B cell (primary cell): ENCODE measurements around the gene MAPKBP1. TPM values are rescaled to one million over a fixed set of nuclear protein-coding genes. Genes with fewer than 3 reads are reported as not detected.

ENCODE experiments used
- ATAC-seq: fragments of 200-7000 bp; cut with Tn5 transposase; one replicate; pipeline ENCODE4 v1.10.0; 2021; ENCODE audit warnings: low read depth, mild to moderate bottlenecking, moderate number of reproducible peaks, moderate library complexity
- CTCF ChIA-PET: fragments of 350-600 bp; sonication (Branson Sonifier 250); formaldehyde crosslinking; loops from one replicate; lab custom pipeline; 2021; ENCODE audit warnings: antibody characterized with exemption, inconsistent platforms; lab: Charles Lee
- POLR2A ChIA-PET: fragments of 350-600 bp; sonication (Branson Sonifier 250); formaldehyde crosslinking; loops from one replicate; lab custom pipeline; 2021; ENCODE audit warnings: antibody characterized with exemption; lab: Charles Lee
- DNase-seq: peaks from one replicate; pipeline ENCODE4 v3.0.0; 2013
- H2AFZ ChIP-seq: 2 replicates; pipeline ENCODE4 v1.6.1; 2012; ENCODE audit warnings: mild to moderate bottlenecking, low read depth, low read length; ENCODE audit not compliant: insufficient read depth, poor library complexity, severe bottlenecking
- H3K27ac ChIP-seq, 2 donors: 1 replicate in 1 of 2; 2 replicates in 1 of 2; pipeline ENCODE4 v1.5.1; 2012 to 2013; ENCODE audit warnings: low read length in 2 of 2, mild to moderate bottlenecking in 2 of 2, moderate library complexity in 1 of 2
- H3K27me3 ChIP-seq, 4 experiments: fragments of 200-600 bp in 1 of 4; sonication (generic) in 1 of 4; replicated peaks in 1 of 4; 1 replicate in 2 of 4; 2 replicates in 2 of 4; pipeline versions ENCODE4 v1.6.1 to v1.7.0; 2013 to 2016; ENCODE audit warnings: low read length in 3 of 4, mild to moderate bottlenecking in 2 of 4, mixed read lengths in 1 of 4, moderate library complexity in 1 of 4; ENCODE audit not compliant: insufficient read depth in 4 of 4, control insufficient read depth in 3 of 4; ENCODE audit errors: control extremely low read depth in 1 of 4
- H3K36me3 ChIP-seq, 2 experiments: replicated peaks in 1 of 2; 1 replicate in 1 of 2; 2 replicates in 1 of 2; pipeline versions ENCODE4 v1.6.1 to v1.7.1; 2013; ENCODE audit warnings: low read length in 1 of 2; ENCODE audit not compliant: insufficient read depth in 2 of 2, control insufficient read depth in 1 of 2; ENCODE audit errors: control extremely low read depth in 1 of 2, extremely low read depth in 1 of 2
- H3K4me1 ChIP-seq, 2 donors: fragments of 200-600 bp in 1 of 2; sonication (generic) in 1 of 2; 1 replicate in 1 of 2; 2 replicates in 1 of 2; pipeline versions ENCODE4 v1.5.1 to v1.6.1; 2013 to 2017; ENCODE audit warnings: low read length in 2 of 2; ENCODE audit not compliant: control insufficient read depth in 2 of 2, insufficient read depth in 2 of 2
- H3K4me2 ChIP-seq: replicated peaks from 2 replicates; pipeline ENCODE3; 2012; ENCODE audit warnings: mild to moderate bottlenecking, low read depth, low read length; ENCODE audit not compliant: poor library complexity, severe bottlenecking
- H3K4me3 ChIP-seq, 5 experiments: fragments of 200-600 bp in 1 of 5; sonication (generic) in 1 of 5; 1 replicate in 3 of 5; 2 replicates in 2 of 5; pipeline versions ENCODE4 v1.5.1 to v1.7.0; 2011 to 2016; ENCODE audit warnings: low read length in 4 of 5, mild to moderate bottlenecking in 4 of 5, low read depth in 2 of 5, control low read depth in 1 of 5, moderate library complexity in 1 of 5; ENCODE audit not compliant: insufficient read depth in 1 of 5; ENCODE audit errors: control extremely low read depth in 1 of 5, extremely low read depth in 1 of 5
- H3K79me2 ChIP-seq: fragments of 200-600 bp; sonication (generic); one replicate; pipeline ENCODE4 v1.6.0; 2016; ENCODE audit warnings: low read length; ENCODE audit not compliant: control insufficient read depth, insufficient read depth
- H3K9ac ChIP-seq: fragments of 200-600 bp; sonication (generic); 2 replicates; pipeline ENCODE4 v1.6.1; 2017; ENCODE audit warnings: mild to moderate bottlenecking, low read length, moderate library complexity
- H3K9me3 ChIP-seq, 3 donors: one replicate each; pipeline versions ENCODE4 v1.6.1 to v1.7.1; 2013; ENCODE audit warnings: low read length in 2 of 3; ENCODE audit not compliant: control insufficient read depth in 2 of 3, insufficient read depth in 1 of 3; ENCODE audit errors: control extremely low read depth in 1 of 3
- H4K20me1 ChIP-seq: 2 replicates; pipeline ENCODE4 v1.6.0; 2012; ENCODE audit warnings: mild to moderate bottlenecking, low read length; ENCODE audit not compliant: insufficient read depth, control insufficient read depth, poor library complexity, severe bottlenecking
- H3K27ac Mint-ChIP-seq: one replicate; pipeline ENCODE4 v1.8.0; 2021; ENCODE audit warnings: mixed read lengths
- H3K27me3 Mint-ChIP-seq: one replicate; pipeline ENCODE4 v1.8.0; 2021; ENCODE audit warnings: mixed read lengths
- H3K4me1 Mint-ChIP-seq: one replicate; pipeline ENCODE4 v1.8.0; 2021; ENCODE audit warnings: mixed read lengths
- H3K4me3 Mint-ChIP-seq: one replicate; pipeline ENCODE4 v1.8.0; 2021; ENCODE audit warnings: mixed read lengths
- H3K9me3 Mint-ChIP-seq: one replicate; pipeline ENCODE4 v1.8.0; 2022; ENCODE audit warnings: mixed read lengths; ENCODE audit not compliant: insufficient read depth
- CTCF ChIP-seq: fragments of 200-600 bp; IDR thresholded peaks from one replicate; pipeline ENCODE4 v1.8.0; 2022; ENCODE audit warnings: antibody characterized with exemption, mild to moderate bottlenecking
- EZH2 ChIP-seq: IDR thresholded peaks from 2 replicates; pipeline ENCODE4 v1.6.1; 2012; ENCODE audit warnings: borderline replicate concordance, low read depth, mild to moderate bottlenecking, moderate library complexity, low read length; ENCODE audit not compliant: insufficient read depth, poor library complexity, severe bottlenecking
- WGBS: methylation state at CpG from one replicate; pipeline ENCODE4 v1.1.5; 2013; ENCODE audit warnings: missing lambda C conversion rate; ENCODE audit not compliant: insufficient coverage; 5-methylcytosine and 5-hydroxymethylcytosine counted together
- intact Hi-C: fragments of 100-400 bp; cut with micrococcal nuclease; formaldehyde crosslinking; loops from one replicate; pipeline ENCODE4 v1.10.0; 2022
- polyA plus RNA-seq: library from polyadenylated mRNA; depleted of rRNA; stranded (reverse); fragments of >200 nt; gene quantifications from 2 replicates; pipeline ENCODE4 v1.2.3, GENCODE V29; 2012
- total RNA-seq, 2 donors: library from RNA; stranded (reverse); fragments of 120-200 nt in 1 of 2; gene quantifications; 1 replicate in 1 of 2; 2 replicates in 1 of 2; pipeline versions ENCODE4 v1.2.3 to v1.2.4, GENCODE V29; 2013 to 2022

Gene MAPKBP1
- total and polyA plus RNA-seq, 2 donors (not counting 1 experiment from before 2014, with no cell fraction given), result 14.1 to 59.2 TPM

GRCh38 chr15:41780266-41780665 is 6.0 kb downstream of the MAPKBP1 start:
- no peaks in the 10 kb centered on the region for H4K20me1 ChIP-seq
- no peak overlapping the region for H3K27ac ChIP-seq
- peaks cover 30 to 35% of the 10 kb centered on the region in 2 donors for H3K4me1 ChIP-seq
- H3K79me2 ChIP-seq, result peaks cover 80% of the 10 kb centered on the region
- CTCF ChIA-PET, result interaction anchor here (1.0 to 20.0 kb wide), 4 partner anchors 7 to 125 kb away, joined by 3 to 716 read pairs (median 36); partner anchors contain the start of gene MAPKBP1
- no peak overlapping the region for H3K4me2 ChIP-seq
- Mint-ChIP-seq H3K27me3 (no peaks in the 10 kb centered on the region), H3K4me3 (no peak overlapping the region), H3K9me3 (no peaks in the 10 kb centered on the region), H3K4me1 (peaks cover 70% of the 10 kb centered on the region), H3K27ac (no peak overlapping the region)
- DNase-seq, result no peak
- ATAC-seq, result no peak
- WGBS, result no CpG with 5 or more reads among the region's 2 CpGs
- H3K9me3 ChIP-seq, result peaks cover 0 to 5% (median 0%) of the 10 kb centered on the region in 3 donors
- H3K4me3 ChIP-seq, result no peak overlapping the region
- H2AFZ ChIP-seq, result no peak overlapping the region
- TF ChIP-seq EZH2 (no peak), CTCF (no peak)
- no peak overlapping the region for H3K9ac ChIP-seq
- intact Hi-C loops, result no loop called here
- H3K36me3 ChIP-seq, result no peaks in the 10 kb centered on the region
- H3K27me3 ChIP-seq, result no peaks in the 10 kb centered on the region
- POLR2A ChIA-PET, result interaction anchor here (1.1 kb wide), 1 partner anchor 22 kb away, joined by 3 read pairs; no protein-coding TSS in a partner anchor

DNA sequence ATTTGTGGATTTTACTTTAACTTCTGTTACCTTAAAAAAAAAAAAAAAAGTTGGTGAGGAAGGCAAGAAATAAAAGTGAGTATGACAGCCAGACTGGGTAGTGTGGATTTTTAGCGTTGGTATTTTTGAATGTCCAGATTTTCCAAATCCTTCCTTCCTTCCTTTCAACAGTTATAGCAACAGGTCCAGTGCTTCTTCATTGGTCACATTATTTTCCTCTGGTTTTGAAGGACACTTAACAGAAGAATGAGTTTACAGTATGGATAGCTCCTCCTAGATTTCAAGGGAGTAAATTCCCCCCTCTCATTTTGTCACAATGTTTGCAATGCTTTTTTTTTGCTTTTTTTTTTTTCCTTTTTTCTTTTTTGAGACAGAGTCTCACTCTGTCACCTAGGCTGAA is 6.4 kb downstream of the MAPKBP1 start:
- Histone ChIP-seq H3K9ac (no peak overlapping the region), H3K79me2 (peaks cover 76% of the 10 kb centered on the region), H3K9me3 (peaks cover 0 to 5% (median 0%) of the 10 kb centered on the region in 3 donors), H3K4me1 (peaks cover 25 to 30% of the 10 kb centered on the region in 2 donors), H3K27me3 (no peaks in the 10 kb centered on the region), H3K4me3 (no peak overlapping the region), H2AFZ (no peak overlapping the region), H3K36me3 (no peaks in the 10 kb centered on the region), H4K20me1 (no peaks in the 10 kb centered on the region), H3K27ac (no peak overlapping the region), H3K4me2 (no peak overlapping the region)
- Mint-ChIP-seq H3K4me1 (peaks cover 66% of the 10 kb centered on the region), H3K27ac (no peak overlapping the region), H3K4me3 (no peak overlapping the region), H3K9me3 (no peaks in the 10 kb centered on the region), H3K27me3 (no peaks in the 10 kb centered on the region)
- ChIA-PET POLR2A (interaction anchor here (1.1 kb wide), 1 partner anchor 22 kb away, joined by 3 read pairs; no protein-coding TSS in a partner anchor), CTCF (interaction anchor here (1.0 to 20.0 kb wide), 4 partner anchors 8 to 124 kb away, joined by 3 to 716 read pairs (median 36); partner anchors contain the start of gene MAPKBP1)
- no peak for TF ChIP-seq CTCF
- no peak for TF ChIP-seq EZH2
- intact Hi-C loops, result no loop called here
- ATAC-seq, result no peak
- no peak for DNase-seq
- WGBS, result no CpG with 5 or more reads among the region's 1 CpG
